KMS-11 (cell line): ENCODE data around the gene COX5B.

ENCODE experiments used
- H2AFZ ChIP-seq: fragments of 200-600 bp; sonication (generic); 2 replicates; pipeline ENCODE4 v1.6.1; 2016; ENCODE audit warnings: antibody characterized with exemption, mixed run types, low read depth
- H3K27ac ChIP-seq: fragments of 200-600 bp; sonication (generic); 2 replicates; pipeline ENCODE4 v1.6.1; 2016; ENCODE audit warnings: mild to moderate bottlenecking, mixed run types
- H3K27me3 ChIP-seq: fragments of 200-600 bp; sonication (generic); 2 replicates; pipeline ENCODE4 v1.6.1; 2017; ENCODE audit warnings: mild to moderate bottlenecking, low read depth, mixed run types, moderate library complexity; ENCODE audit not compliant: insufficient read depth
- H3K36me3 ChIP-seq: fragments of 200-600 bp; sonication (generic); 2 replicates; pipeline ENCODE4 v1.6.1; 2017; ENCODE audit warnings: mild to moderate bottlenecking, mixed run types; ENCODE audit not compliant: insufficient read depth
- H3K4me1 ChIP-seq: fragments of 200-600 bp; sonication (generic); 2 replicates; pipeline ENCODE4 v1.6.1; 2016; ENCODE audit warnings: mild to moderate bottlenecking, low read depth, mixed run types; ENCODE audit not compliant: poor library complexity, severe bottlenecking
- H3K4me2 ChIP-seq: fragments of 200-600 bp; sonication (generic); 2 replicates; pipeline ENCODE4 v1.7.0; 2016; ENCODE audit warnings: mild to moderate bottlenecking, mixed run types
- H3K4me3 ChIP-seq: fragments of 200-600 bp; sonication (generic); IDR thresholded peaks from 2 replicates; pipeline ENCODE4 v1.6.1; 2017; ENCODE audit warnings: low read depth, low read length, mixed read lengths; ENCODE audit not compliant: insufficient read depth
- H3K79me2 ChIP-seq: fragments of 200-600 bp; sonication (generic); 2 replicates; pipeline ENCODE4 v1.6.1; 2016; ENCODE audit warnings: low read depth, mixed run types; ENCODE audit not compliant: insufficient read depth
- H3K9ac ChIP-seq: fragments of 200-600 bp; sonication (generic); 2 replicates; pipeline ENCODE4 v1.6.1; 2016; ENCODE audit warnings: mild to moderate bottlenecking, mixed run types
- H4K20me1 ChIP-seq: fragments of 200-600 bp; sonication (generic); 2 replicates; pipeline ENCODE4 v1.6.1; 2016; ENCODE audit warnings: mild to moderate bottlenecking, mixed run types; ENCODE audit not compliant: insufficient read depth
- CTCF ChIP-seq: fragments of 200-600 bp; sonication (generic); conservative IDR thresholded peaks from 2 replicates; pipeline ENCODE4 v1.6.1; 2017; ENCODE audit warnings: low read depth, mild to moderate bottlenecking, antibody characterized with exemption, low read length, moderate library complexity, mixed read lengths

The COX5B gene

GRCh38 chr2:97693476-97693875, 47.6 kb downstream of the COX5B start:
- Histone ChIP-seq H3K79me2 (no peaks in the 10 kb centered on the region), H3K9ac (no peak overlapping the region), H3K4me1 (peaks cover 5% of the 10 kb centered on the region), H3K27me3 (no peaks in the 10 kb centered on the region), H3K27ac (no peak overlapping the region), H2AFZ (no peak overlapping the region), H3K4me3 (no peak overlapping the region), H3K4me2 (no peak overlapping the region), H3K36me3 (no peaks in the 10 kb centered on the region), H4K20me1 (no peaks in the 10 kb centered on the region)
- no peak for TF ChIP-seq CTCF

- no peak overlapping the region for H3K4me2 ChIP-seq
- H3K9ac ChIP-seq, result no peak overlapping the region
- no peaks in the 10 kb centered on the region for H3K36me3 ChIP-seq
- no peaks in the 10 kb centered on the region for H3K27me3 ChIP-seq
- peaks cover 5% of the 10 kb centered on the region for H3K4me1 ChIP-seq
- H3K79me2 ChIP-seq, result no peaks in the 10 kb centered on the region
- H3K27ac ChIP-seq, result no peak overlapping the region
- no peak overlapping the region for H3K4me3 ChIP-seq
- H2AFZ ChIP-seq, result no peak overlapping the region
- H4K20me1 ChIP-seq, result no peaks in the 10 kb centered on the region
- no peak for TF ChIP-seq CTCF
These were observed 49.9 kb downstream of the COX5B start for GRCh38 chr2:97695744-97696143.

- Histone ChIP-seq H3K27ac (no peak overlapping the region), H4K20me1 (no peaks in the 10 kb centered on the region), H3K4me1 (peaks cover 5% of the 10 kb centered on the region), H3K79me2 (no peaks in the 10 kb centered on the region), H3K4me2 (peak overlapping the region; percentile 58), H2AFZ (peak overlapping the region; percentile 58; the same call in 1 of the 2 replicates), H3K4me3 (no peak overlapping the region), H3K9ac (no peak overlapping the region), H3K36me3 (no peaks in the 10 kb centered on the region), H3K27me3 (no peaks in the 10 kb centered on the region)
- peak; percentile 95 for TF ChIP-seq CTCF
These were observed 51.7 kb downstream of the COX5B start for GRCh38 chr2:97697252-97698235.
